Stimulated activated CD4-positive, alpha-beta T cell treated with anti-CD3 and anti-CD28 coated beads, TNF-alpha, amount 100 ng/mL, for 24 hours (primary cell): Measurements from ENCODE around the gene CHRNA5.
A peak's percentile ranks its signal among the peaks of the same experiment; 100 is the strongest.
"Not testable (repeated sequence)": the region's sequence is repeated elsewhere in the genome, so short reads cannot be mapped to it uniquely, and the experiment has no call there.

Experiments used
- DNase-seq, 3 experiments: peaks; one replicate each; pipeline ENCODE4 v3.0.0-alpha.2; 2020; ENCODE audit warnings: low read depth in 3 of 3

CHRNA5 gene

GRCh38 chr15:78565951-78566774, 843 bp downstream of the CHRNA5 start:
- DNase-seq = no peak

GRCh38 chr15:78567531-78567930, 2.2 kb downstream of the CHRNA5 start:
- no peak for DNase-seq

GRCh38 chr15:78570710-78571109, 5.4 kb downstream of the CHRNA5 start:
- DNase-seq = no peak

GRCh38 chr15:78571382-78571781, 6.1 kb downstream of the CHRNA5 start:
- DNase-seq = no peak

GRCh38 chr15:78573416-78573815, 8.1 kb downstream of the CHRNA5 start:
- no peak for DNase-seq

GRCh38 chr15:78574944-78575343, 9.6 kb downstream of the CHRNA5 start:
- no peak for DNase-seq

- DNase-seq = no peak
Observed at GRCh38 chr15:78597583-78597982, 32.3 kb downstream of the CHRNA5 start.

GRCh38 chr15:78598348-78598747, 33.0 kb downstream of the CHRNA5 start:
- DNase-seq = no peak

- no peak for DNase-seq
Observed at GRCh38 chr15:78599189-78599588, 33.9 kb downstream of the CHRNA5 start.

- DNase-seq = no peak
Observed at GRCh38 chr15:78603467-78603866, 38.1 kb downstream of the CHRNA5 start.

- no peak for DNase-seq
Observed at GRCh38 chr15:78604420-78604819, 39.1 kb downstream of the CHRNA5 start.

GRCh38 chr15:78605201-78605600, 39.9 kb downstream of the CHRNA5 start:
- DNase-seq = no peak

GRCh38 chr15:78605680-78606079, 40.4 kb downstream of the CHRNA5 start:
- DNase-seq = no peak

- DNase-seq = not testable (repeated sequence)
Observed at GRCh38 chr15:78609551-78609950, 44.2 kb downstream of the CHRNA5 start.

- DNase-seq = no peak
Observed at GRCh38 chr15:78614021-78614420, 48.7 kb downstream of the CHRNA5 start.

GRCh38 chr15:78615151-78615589, 49.9 kb downstream of the CHRNA5 start:
- no peak for DNase-seq

GRCh38 chr15:78616506-78616905, 51.2 kb downstream of the CHRNA5 start:
- no peak for DNase-seq

- DNase-seq = no peak
Observed at GRCh38 chr15:78617076-78617475, 51.8 kb downstream of the CHRNA5 start.

- DNase-seq = no peak
Observed at GRCh38 chr15:78617516-78617915, 52.2 kb downstream of the CHRNA5 start.

GRCh38 chr15:78618064-78618463, 52.7 kb downstream of the CHRNA5 start:
- no peak for DNase-seq

- DNase-seq = peak; percentile 68 to 84 (median 77)
Observed at GRCh38 chr15:78618490-78618934, 53.2 kb downstream of the CHRNA5 start.

- DNase-seq = no peak
Observed at GRCh38 chr15:78619022-78619950, 54.0 kb downstream of the CHRNA5 start.
